ENCODE results near the gene CCNA1. TPM values are rescaled to one million over a fixed set of nuclear protein-coding genes. Genes with fewer than 3 reads are reported as not detected.

Gene CCNA1
- polyA plus RNA-seq, 1 experiment: 0.12 TPM

GRCh38 chr13:36475468-36475867 lies 43.2 kb downstream of the CCNA1 start:
- no peak for DNase-seq (ENCODE audit: low read depth)
- ChIA-PET CTCF (no interaction called here), POLR2A (no interaction called here)

GRCh38 chr13:36476661-36477060 lies 44.4 kb downstream of the CCNA1 start:
- ChIA-PET CTCF (no interaction called here), POLR2A (no interaction called here)
- H3K36me3 ChIP-seq (ENCODE audit: control insufficient read depth, insufficient read depth, low read length): no peaks in the 10 kb centered on the region
- DNase-seq (ENCODE audit: low read depth): no peak
- H3K27me3 ChIP-seq (ENCODE audit: control insufficient read depth, insufficient read depth, low read length): no peaks in the 10 kb centered on the region
- no peak for TF ChIP-seq CTCF (IDR thresholded peaks at IDR 0.05; ENCODE audit: insufficient read depth, low read depth, low read length)
- H3K4me3 ChIP-seq (ENCODE audit: low read depth, low read length): no peak overlapping the region

More at GRCh38 chr13:36475468-36475867, 43.2 kb downstream of the CCNA1 start:
- H3K4me3 ChIP-seq (ENCODE audit: low read depth, low read length): no peak overlapping the region
- TF ChIP-seq CTCF (IDR thresholded peaks at IDR 0.05; ENCODE audit: insufficient read depth, low read depth, low read length): no peak
- H3K36me3 ChIP-seq (ENCODE audit: control insufficient read depth, insufficient read depth, low read length): no peaks in the 10 kb centered on the region
- H3K27me3 ChIP-seq (ENCODE audit: control insufficient read depth, insufficient read depth, low read length): no peaks in the 10 kb centered on the region

DNA sequence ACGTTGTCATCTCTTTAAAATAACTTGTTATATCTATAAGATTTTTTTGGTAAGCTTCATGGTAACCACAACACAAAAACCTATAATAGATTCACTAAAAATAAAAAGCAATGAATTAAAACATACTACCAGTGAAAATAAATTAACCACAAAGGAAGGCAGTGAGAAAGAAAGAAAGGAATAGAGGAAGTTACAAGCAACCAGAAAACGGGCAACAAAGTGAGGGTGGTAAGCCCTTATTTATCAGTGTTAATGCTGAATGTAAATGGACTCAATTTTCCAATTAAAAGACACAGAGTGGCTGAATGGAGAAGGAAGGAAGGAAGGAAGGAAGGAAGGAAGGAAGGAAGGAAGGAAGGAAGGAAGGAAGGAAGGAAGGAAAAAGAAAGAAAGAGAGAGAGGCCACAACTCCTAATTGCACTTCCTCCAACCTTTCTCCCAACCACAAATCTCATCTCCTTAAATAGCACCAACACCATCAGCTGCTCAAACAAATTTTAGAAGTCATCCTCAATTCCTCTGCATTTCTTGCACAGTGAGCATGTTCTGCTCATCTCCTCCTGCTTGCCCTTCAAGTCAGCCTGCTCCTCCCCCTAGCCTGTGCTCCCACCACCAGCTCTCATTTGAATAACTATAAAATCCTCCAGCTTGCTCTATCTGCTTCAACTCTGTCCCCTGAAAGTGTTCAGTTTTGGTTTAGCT lies 48.6 kb downstream of the CCNA1 start:
- CTCF ChIA-PET: no interaction called here

DNA sequence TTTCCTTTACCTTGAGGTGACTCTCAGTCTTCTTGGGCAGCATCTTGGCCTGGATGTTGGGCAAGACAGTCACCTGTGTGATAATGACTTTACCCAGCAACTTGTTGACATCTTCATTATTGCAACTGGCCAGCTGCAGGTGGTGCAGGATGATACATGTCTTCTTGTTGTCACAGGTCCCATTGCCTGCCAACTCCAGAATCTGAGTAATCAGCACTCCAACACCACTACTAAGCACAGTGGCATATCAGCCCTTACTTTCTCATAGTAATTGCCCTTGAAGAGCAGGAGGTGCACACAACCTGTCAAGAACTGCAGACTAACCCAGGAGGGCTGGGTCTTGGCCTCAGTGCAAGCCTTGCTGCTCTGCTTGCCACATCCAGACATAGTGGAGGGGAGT lies 57.8 kb downstream of the CCNA1 start:
- ChIA-PET POLR2A (no interaction called here), CTCF (no interaction called here)
- no peaks in the 10 kb centered on the region for H3K36me3 ChIP-seq (ENCODE audit: control insufficient read depth, insufficient read depth, low read length)
- no peaks in the 10 kb centered on the region for H3K27me3 ChIP-seq (ENCODE audit: control insufficient read depth, insufficient read depth, low read length)
- DNase-seq (ENCODE audit: low read depth): no peak
- H3K4me3 ChIP-seq (ENCODE audit: low read depth, low read length): no peak overlapping the region
- no peak for TF ChIP-seq CTCF (IDR thresholded peaks at IDR 0.05; ENCODE audit: insufficient read depth, low read depth, low read length)

More for the DNA sequence above, 48.6 kb downstream of the CCNA1 start:
- TF ChIP-seq CTCF (IDR thresholded peaks at IDR 0.05; ENCODE audit: insufficient read depth, low read depth, low read length): no peak
- no peaks in the 10 kb centered on the region for H3K27me3 ChIP-seq (ENCODE audit: control insufficient read depth, insufficient read depth, low read length)
- H3K4me3 ChIP-seq (ENCODE audit: low read depth, low read length): no peak overlapping the region
- POLR2A ChIA-PET: no interaction called here
- no peak for DNase-seq (ENCODE audit: low read depth)
- no peaks in the 10 kb centered on the region for H3K36me3 ChIP-seq (ENCODE audit: control insufficient read depth, insufficient read depth, low read length)

Other genes starting within 250 kb of the CCNA1 start
- 0.05 TPM in 1 of 2 replicates, not detected in the other for gene SOHLH2, start 217.9 kb upstream of the CCNA1 start, polyA plus RNA-seq (2011; rRNA removed)
- 0.28 and 0.93 TPM in 2 replicates for gene CCDC169, start 134.7 kb upstream of the CCNA1 start, polyA plus RNA-seq (2011; rRNA removed)
- 32.7 and 58.4 TPM in 2 replicates for gene SPART, start 86.1 kb upstream of the CCNA1 start, polyA plus RNA-seq (2011; rRNA removed)
- gene SERTM1, start 241.5 kb downstream of the CCNA1 start, polyA plus RNA-seq (2011; rRNA removed): not detected in 2 replicates

All from BJ (cell line).